ENCODE measurements around the gene NMU.
A peak's percentile ranks its signal among the peaks of the same experiment; 100 is the strongest.

Gene NMU

GRCh38 chr4:55546756-55547465 is 89.2 kb downstream of the NMU start, which contains the start of gene CLOCK:
TSS of gene CLOCK (minus strand) at chr4:55546909. CDS start at chr4:55482785, 64,124 bp downstream.
- H3K27ac ChIP-seq = peak within 1 kb of the TSS; percentile 93
- TF ChIP-seq CTCF (conservative IDR thresholded peaks at IDR 0.05) = peak; percentile 56
- TF ChIP-seq ZFX (IDR thresholded peaks at IDR 0.05) = no peak

- TF ChIP-seq ZFX (IDR thresholded peaks at IDR 0.05) (no peak), CTCF (conservative IDR thresholded peaks at IDR 0.05) (no peak)
- H3K27ac ChIP-seq = peak overlapping the region; percentile 93
These were observed 89.7 kb downstream of the NMU start for GRCh38 chr4:55546506-55546755.

GRCh38 chr4:55545641-55546505 is 90.2 kb downstream of the NMU start:
- H3K27ac ChIP-seq = peak overlapping the region; percentile 93
- TF ChIP-seq ZFX (IDR thresholded peaks at IDR 0.05) = peak; percentile 70
- no peak for TF ChIP-seq CTCF (conservative IDR thresholded peaks at IDR 0.05)

All from C4-2B (cell line).